NCI-H526 (cell line): ENCODE data around the gene ADAM11.

ENCODE experiments used
- DNase-seq, 2 experiments: peaks; one replicate each; lab custom pipeline; 2025; lab: John Stamatoyannopoulos, UW

Gene ADAM11

GRCh38 chr17:44831371-44831770 lies 72.6 kb downstream of the ADAM11 start:
- no peak for DNase-seq
